ENCODE results near the gene FMN1. TPM values are rescaled to one million over a fixed set of nuclear protein-coding genes. Genes with fewer than 3 reads are reported as not detected.

The FMN1 gene
- total and polyA plus RNA-seq, 3 donors from 2014 or later, result 17.7 to 53.7 (median 47.4) TPM

GRCh38 chr15:32738666-32739065 is 455.8 kb downstream of the FMN1 start:
- DNase-seq, result no peak
- H3K27me3 ChIP-seq, result no peaks in the 10 kb centered on the region
- WGBS, 2 donors, result 94% methylated on average over 1 of the region's 1 CpG
- intact Hi-C loops (cut with DNase I; ENCODE audit: low total_unique reads), result no loop called here
- H3K36me3 ChIP-seq (ENCODE audit: low read depth, missing control alignments), result no peaks in the 10 kb centered on the region
- TF ChIP-seq CTCF (IDR thresholded peaks at IDR 0.05) (no peak), POLR2A (IDR thresholded peaks at IDR 0.05) (no peak)
- H3K9me3 ChIP-seq, result no peaks in the 10 kb centered on the region
- H3K4me1 ChIP-seq, result no peaks in the 10 kb centered on the region
- H3K27ac ChIP-seq, result no peak overlapping the region
- H3K4me3 ChIP-seq, result no peak overlapping the region

GRCh38 chr15:32737304-32737703 is 457.2 kb downstream of the FMN1 start:
- WGBS, 2 donors, result 93% methylated on average over 4 of the region's 4 CpGs
- H3K9me3 ChIP-seq, result no peaks in the 10 kb centered on the region
- DNase-seq, result no peak
- no peak overlapping the region for H3K4me3 ChIP-seq
- TF ChIP-seq CTCF (IDR thresholded peaks at IDR 0.05), result no peak
- TF ChIP-seq POLR2A (IDR thresholded peaks at IDR 0.05), result no peak
- intact Hi-C loops (cut with DNase I; ENCODE audit: low total_unique reads), result no loop called here
- H3K36me3 ChIP-seq (ENCODE audit: low read depth, missing control alignments), result no peaks in the 10 kb centered on the region
- no peak overlapping the region for H3K27ac ChIP-seq
- no peaks in the 10 kb centered on the region for H3K4me1 ChIP-seq
- no peaks in the 10 kb centered on the region for H3K27me3 ChIP-seq

GRCh38 chr15:32736701-32737061 is 457.8 kb downstream of the FMN1 start:
- H3K9me3 ChIP-seq, result no peaks in the 10 kb centered on the region
- no peak overlapping the region for H3K4me3 ChIP-seq
- TF ChIP-seq CTCF (IDR thresholded peaks at IDR 0.05), result no peak
- TF ChIP-seq POLR2A (IDR thresholded peaks at IDR 0.05), result no peak
- intact Hi-C loops (cut with DNase I; ENCODE audit: low total_unique reads), result no loop called here
- H3K4me1 ChIP-seq, result no peaks in the 10 kb centered on the region
- H3K36me3 ChIP-seq (ENCODE audit: low read depth, missing control alignments), result no peaks in the 10 kb centered on the region
- H3K27me3 ChIP-seq, result no peaks in the 10 kb centered on the region
- WGBS, 2 donors, result 80 to 93% methylated on average over 2 of the region's 2 CpGs
- no peak overlapping the region for H3K27ac ChIP-seq
- DNase-seq, result no peak

GRCh38 chr15:32735989-32736700 is 458.4 kb downstream of the FMN1 start:
- 89 to 96% methylated on average over 2 of the region's 2 CpGs for WGBS, 2 donors
- Histone ChIP-seq H3K4me1 (no peaks in the 10 kb centered on the region), H3K36me3 (ENCODE audit: low read depth, missing control alignments) (no peaks in the 10 kb centered on the region), H3K4me3 (no peak overlapping the region), H3K27me3 (no peaks in the 10 kb centered on the region), H3K9me3 (no peaks in the 10 kb centered on the region), H3K27ac (no peak overlapping the region)
- no peak for DNase-seq
- TF ChIP-seq POLR2A (IDR thresholded peaks at IDR 0.05) (no peak), CTCF (IDR thresholded peaks at IDR 0.05) (no peak)
- intact Hi-C loops (cut with DNase I; ENCODE audit: low total_unique reads), result no loop called here

GRCh38 chr15:32733281-32733680 is 461.2 kb downstream of the FMN1 start:
- no peak for DNase-seq

More at GRCh38 chr15:32733281-32733680, 461.2 kb downstream of the FMN1 start:
- Histone ChIP-seq H3K36me3 (ENCODE audit: low read depth, missing control alignments) (no peaks in the 10 kb centered on the region), H3K27me3 (no peaks in the 10 kb centered on the region), H3K4me3 (no peak overlapping the region), H3K4me1 (no peaks in the 10 kb centered on the region), H3K9me3 (no peaks in the 10 kb centered on the region), H3K27ac (no peak overlapping the region)
- TF ChIP-seq POLR2A (IDR thresholded peaks at IDR 0.05), result no peak
- TF ChIP-seq CTCF (IDR thresholded peaks at IDR 0.05), result no peak
- intact Hi-C loops (cut with DNase I; ENCODE audit: low total_unique reads), result no loop called here
- WGBS, 2 donors, result 59 to 71% methylated on average over 3 of the region's 3 CpGs

Measured in testis (tissue), 3 donors.